ENCODE results near the gene MATN3.

Gene MATN3

GRCh38 chr2:20035955-20036666 is 23.6 kb upstream of the MATN3 start:
- DNase-seq: no peak

DNA sequence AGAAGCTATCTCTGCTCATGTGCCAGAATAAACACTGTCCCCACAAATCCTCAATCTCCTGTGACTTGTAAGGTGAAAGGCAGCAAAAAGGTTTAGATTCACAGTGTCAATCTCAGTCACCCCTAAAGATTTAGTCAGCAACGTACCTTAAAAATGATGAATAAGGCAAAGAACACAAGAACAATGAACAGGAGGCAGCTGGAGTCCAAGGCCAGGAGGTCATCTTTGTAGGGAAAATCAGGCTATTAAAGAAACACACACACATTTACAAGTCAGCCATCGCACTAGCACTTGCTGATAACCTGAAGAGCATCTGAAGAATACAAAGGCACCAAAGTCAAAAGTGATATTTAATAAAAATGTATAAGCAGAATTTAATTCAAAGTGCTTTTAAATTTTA is 22.4 kb upstream of the MATN3 start:
- DNase-seq: no peak

- no peak for DNase-seq
These were observed 21.8 kb upstream of the MATN3 start for GRCh38 chr2:20034218-20034617.

DNA sequence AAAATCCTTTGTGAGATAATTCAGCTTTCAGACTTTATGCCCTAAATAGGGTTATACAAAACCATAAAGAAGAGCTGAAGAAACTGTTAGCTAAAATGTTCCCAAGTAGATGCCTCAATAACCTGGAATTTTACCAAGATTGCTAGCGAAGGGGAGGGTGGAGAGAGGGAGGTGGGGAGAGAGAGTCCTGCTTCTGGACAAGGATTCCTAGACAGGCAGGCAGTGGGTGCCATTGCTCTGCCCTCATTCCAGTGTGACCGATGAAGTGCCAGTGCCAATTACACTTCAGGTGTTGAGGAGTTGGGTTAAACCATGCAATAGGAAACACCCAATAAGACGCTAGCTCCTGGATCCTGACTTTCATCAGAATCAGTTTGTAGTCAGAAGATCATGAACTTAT is 20.9 kb upstream of the MATN3 start:
- no peak for DNase-seq

GRCh38 chr2:20030224-20030623 is 17.8 kb upstream of the MATN3 start:
- DNase-seq: no peak

DNA sequence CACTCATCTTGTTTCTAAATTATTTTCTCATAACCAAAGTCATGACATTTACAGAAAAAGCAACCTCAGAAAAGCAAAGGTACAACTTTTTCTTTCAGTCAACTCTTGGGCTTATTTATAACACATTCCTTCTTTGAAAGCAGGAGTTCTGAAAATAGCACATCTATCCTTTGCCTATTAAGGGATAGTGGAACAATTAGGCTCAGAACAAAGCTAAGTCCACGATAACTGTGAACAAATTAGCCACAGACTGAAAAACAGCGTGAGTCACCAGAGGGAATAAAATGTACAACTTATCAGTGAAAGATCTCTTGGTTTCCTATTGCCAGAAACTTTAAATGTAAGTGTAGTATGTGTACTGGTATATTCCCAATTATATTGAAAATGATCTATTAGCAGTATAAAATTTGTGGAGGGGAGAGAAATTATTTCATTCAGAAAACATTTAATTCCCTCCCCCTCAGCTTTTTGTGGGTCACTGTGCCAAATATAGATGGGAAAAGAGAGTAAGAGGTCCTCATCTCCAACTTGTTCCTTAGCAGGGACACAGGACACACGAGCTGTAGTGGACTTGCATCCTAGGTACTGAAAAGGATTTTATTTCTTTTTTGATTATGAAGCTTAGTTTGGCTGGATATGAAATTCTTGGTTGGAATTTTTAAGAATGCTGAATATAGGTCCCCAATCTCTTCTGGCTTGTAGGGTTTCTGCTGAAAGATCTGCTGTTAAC is 15.4 kb upstream of the MATN3 start:
- DNase-seq: no peak

DNA sequence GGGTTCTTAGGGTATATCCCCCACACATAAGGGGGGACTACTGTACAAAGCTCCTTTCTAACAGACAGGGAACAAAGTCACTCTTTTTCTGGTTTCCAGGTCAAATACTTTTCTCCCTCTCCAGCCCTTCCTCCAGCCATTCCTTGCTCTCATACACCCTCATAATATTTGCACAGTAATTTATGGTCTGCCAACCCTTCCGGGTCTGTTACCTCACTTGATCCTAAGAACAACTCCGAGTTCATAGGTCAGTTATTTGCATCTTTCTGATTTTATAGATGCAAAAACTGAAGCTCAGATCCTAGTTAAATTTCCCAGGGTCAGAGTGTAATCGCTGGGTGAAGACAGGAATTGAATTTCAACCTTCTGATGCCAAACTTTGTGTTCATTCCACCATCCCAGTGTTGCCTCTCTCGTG is 14.8 kb upstream of the MATN3 start:
- no peak for DNase-seq

DNA sequence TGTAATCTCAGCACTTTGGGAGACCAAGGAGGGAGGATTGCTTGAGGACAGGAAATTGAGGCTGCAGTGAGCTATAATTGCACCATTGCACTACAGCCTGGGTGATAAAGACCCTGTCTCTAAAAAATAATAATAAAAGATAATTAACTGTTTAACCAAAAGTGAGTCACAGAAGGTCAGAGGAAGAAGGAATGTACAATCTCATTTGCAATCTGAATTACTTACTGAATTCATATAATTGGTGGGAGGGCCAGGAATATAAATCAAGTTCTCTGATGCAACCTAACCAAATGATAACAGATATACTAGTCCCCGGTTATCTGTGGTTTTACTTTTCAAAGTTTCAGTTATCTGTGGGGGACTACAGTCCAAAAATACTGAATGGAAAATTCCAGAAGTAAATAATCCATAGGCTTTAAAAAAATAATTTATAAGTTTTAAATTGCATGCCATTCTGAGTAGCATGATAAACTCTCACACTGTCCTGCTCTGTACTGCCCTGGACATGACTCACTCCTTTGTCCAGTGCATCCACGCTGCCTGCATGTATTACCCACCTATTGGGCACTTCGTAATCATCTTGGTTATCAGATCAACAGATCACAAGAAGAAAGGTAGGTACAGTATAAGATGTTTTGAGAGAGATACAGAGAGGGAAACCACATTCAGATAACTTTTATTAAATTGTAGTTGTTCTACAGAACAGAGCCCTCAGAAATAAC is 12.8 kb upstream of the MATN3 start:
- no peak for DNase-seq

- no peak for DNase-seq
These were observed 11.2 kb upstream of the MATN3 start for GRCh38 chr2:20023688-20024087.

DNA sequence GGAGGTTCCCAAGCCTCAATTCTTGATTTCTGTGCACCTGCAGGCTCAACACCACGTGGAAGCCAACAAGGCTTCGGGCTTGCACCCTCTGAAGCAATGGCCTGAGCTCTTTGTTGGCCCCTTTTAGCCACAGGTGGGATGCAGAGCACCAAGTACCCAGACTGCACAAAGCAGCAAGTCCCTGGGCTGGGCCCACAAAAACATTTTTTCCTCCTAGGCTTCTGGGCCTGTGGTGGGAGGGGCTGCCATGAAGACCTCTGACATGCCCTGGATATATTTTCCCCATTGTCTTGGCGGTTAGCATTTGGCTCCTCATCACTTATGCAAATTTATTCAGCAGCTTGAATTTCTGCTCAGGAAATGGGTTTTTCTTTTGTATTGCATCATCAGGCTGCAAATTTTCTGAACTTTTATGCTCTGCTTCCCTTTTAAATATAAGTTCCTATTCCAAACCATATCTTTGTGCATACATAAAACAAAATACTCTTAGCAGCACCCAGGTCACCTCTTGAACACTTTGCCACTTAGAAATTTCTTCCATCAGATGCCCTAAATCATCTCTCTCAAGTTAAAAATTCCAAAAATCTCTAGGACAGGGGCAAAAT is 9.0 kb upstream of the MATN3 start:
- DNase-seq: no peak

DNA sequence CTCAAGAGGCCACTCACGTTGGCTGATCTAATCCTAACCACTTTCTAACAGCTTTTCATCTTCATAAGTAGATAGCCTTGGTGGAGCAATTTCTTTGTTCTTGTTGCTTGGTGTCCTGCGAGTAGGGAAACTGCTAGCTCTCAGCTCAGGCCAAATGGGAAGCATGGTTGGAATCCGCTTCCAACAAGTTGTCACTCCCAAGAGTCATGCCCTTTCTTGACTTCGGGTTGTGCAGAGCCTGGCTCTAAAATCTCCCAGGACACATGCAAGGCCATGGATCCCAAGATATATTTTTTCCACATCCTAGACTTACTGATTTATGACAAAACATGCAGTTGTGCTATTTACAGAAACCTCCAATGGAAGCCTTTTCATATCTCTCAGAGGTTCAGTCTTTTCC is 7.3 kb upstream of the MATN3 start:
- DNase-seq: no peak

DNA sequence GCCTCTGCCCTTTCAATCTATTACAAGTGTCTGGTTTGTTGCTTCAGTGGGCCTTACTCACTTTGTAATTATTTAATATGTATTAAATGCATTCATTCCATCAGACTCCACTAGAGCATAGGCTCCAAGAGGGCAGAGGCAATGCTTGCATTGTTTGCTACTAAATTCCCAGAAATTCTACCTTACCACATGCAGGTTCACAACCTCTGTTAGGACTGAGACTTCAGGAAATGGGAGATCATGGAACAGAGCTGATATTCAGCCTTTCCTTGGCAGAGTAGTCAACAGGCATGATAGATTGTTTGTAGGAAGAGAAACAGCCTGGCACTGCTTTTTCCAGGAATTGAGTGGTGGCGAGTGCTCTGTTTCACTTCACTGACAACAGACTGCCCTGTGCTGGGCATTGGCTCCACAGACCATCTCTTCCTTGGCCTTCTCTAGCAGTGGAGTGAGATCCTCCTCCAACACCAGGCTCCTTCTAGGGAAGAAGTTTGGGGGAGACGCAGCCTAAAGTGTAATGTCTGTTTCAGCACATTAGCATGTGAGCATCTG is 6.2 kb upstream of the MATN3 start:
- no peak for DNase-seq

DNA sequence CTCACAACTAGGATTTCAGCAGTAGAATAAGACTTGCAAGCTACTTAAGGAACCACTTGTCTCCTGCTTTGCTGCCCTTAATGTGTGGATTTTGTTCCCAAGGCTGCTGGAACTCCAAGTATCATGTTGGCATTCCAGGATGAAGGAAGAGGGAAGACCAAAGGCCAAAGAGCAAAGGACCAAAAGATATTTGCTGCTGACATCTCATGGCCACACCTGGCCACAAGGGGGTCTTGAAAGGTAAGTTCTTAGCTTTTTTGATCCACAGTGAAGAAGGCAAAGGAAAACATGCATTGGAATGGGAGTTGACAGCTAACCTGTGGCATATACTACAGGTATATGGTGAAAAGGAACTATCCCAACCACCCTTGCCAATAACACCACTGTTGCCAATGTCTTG is 3.9 kb upstream of the MATN3 start:
- no peak for DNase-seq

DNA sequence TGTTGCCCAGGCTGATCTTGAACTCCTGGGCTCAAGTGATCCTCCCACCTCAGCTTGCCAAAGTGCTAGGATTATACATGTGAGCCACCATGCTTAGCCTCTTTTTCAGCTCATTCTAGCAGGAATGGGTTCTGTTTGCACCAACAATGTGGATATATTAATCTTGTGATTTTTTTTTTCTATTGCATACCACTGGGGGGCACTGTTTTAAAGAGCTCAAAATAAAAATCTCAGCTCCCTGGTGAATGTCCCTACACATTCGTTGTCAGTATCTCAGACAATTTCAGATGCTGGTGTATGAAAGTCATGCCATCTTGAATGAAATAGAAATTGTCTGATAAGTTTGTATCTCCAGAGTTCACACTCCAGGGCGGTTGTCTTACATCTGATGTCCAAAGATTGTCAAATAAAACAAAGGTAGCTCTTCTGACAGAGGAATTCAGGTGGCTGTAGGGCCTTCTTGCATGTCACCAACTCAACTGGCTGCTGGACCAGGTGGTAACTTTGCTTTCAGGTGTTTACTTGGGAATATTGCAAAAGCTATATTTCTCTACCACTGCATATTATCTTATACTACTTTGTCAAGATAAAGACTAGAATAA is 3.1 kb upstream of the MATN3 start:
- peak; percentile 48 for DNase-seq

GRCh38 chr2:20013126-20013849 is 820 bp upstream of the MATN3 start:
- peak; percentile 6 for DNase-seq

DNA sequence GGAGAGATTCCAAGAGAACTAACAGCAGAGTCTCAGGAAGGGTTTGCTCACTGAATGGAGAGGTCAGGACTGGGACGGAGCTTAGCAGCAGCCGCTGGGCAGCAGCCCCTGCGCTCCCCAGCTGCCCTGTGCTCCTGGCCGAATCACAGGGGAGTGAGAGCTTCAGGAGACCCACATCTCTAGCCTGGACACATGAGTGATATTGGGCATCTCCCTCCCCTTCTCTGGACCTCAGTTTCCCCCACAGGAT is 511 bp downstream of the MATN3 start:
- DNase-seq: no peak

- no peak for DNase-seq
These were observed 1.0 kb downstream of the MATN3 start for GRCh38 chr2:20011276-20012031.

DNA sequence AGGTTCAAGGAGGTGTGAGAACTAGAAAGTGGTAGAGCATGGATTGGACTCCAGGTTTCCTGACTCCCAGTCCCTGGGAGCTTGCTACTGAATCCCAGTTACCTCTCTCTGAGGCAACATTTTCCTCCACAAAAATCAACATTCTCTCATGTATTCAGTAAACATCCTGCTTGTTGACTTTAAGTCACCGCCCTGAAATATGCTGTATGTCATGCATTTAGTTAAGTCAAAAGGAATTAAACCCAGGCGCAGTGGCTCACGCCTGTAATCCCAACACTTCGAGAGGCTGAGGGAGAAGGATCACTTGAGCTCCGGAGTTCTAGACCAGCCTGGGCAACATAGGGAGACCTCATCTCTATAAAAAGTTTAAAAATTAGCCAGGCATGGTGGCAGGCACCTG is 3.8 kb downstream of the MATN3 start:
- DNase-seq: no peak

- no peak for DNase-seq
These were observed 6.5 kb downstream of the MATN3 start for GRCh38 chr2:20005891-20006470.

GRCh38 chr2:20005067-20005627 is 7.3 kb downstream of the MATN3 start:
- no peak for DNase-seq

DNA sequence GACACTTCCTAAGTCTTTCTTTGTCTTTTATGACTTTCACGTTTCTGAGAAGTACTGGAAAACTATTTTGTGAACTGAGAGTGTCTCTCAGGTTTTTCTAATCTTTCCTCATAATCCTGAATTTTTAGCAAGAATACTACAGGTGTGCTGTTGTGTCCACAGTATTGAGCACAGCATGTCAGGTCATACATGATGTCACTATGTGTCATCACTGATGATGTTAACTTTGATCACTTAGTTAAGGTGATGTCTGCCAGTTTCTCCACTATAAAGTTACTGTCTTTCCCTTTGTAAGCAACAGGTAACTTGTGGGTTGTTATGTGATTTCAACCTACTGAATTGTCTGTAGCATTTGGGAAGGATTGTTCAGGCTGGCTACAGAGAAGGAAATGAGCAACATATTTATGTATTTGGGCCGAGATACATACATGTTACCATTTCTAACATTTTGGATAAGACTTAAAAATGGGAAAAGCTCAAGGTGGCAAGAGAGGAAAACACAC is 11.1 kb downstream of the MATN3 start:
- DNase-seq: no peak

Data from NCI-H2107 (cell line).